A673 (cell line): ENCODE results near the gene SLC25A29.

ENCODE experiments used
- CTCF ChIP-seq: fragments of 300-800, 200-600 bp; sonication (generic); conservative IDR thresholded peaks from 2 replicates; pipeline ENCODE4 v1.5.1; 2017; ENCODE audit warnings: low read depth, mild to moderate bottlenecking, antibody characterized with exemption, low read length, moderate library complexity, mixed read lengths
- EZH2 ChIP-seq: fragments of 200-600 bp; sonication (generic); IDR thresholded peaks from 2 replicates; pipeline ENCODE4 v1.6.1; 2017; ENCODE audit warnings: borderline replicate concordance, low read depth, mild to moderate bottlenecking, mixed read lengths, antibody characterized with exemption, low read length; ENCODE audit not compliant: poor library complexity, severe bottlenecking

- TF ChIP-seq EZH2: no peak
- no peak for TF ChIP-seq CTCF
Observed at GRCh38 chr14:100336618-100337530, 30.6 kb upstream of the SLC25A29 start.
